HepG2 (cell line): Measurements from ENCODE around the gene RHBDD3. TPM values are rescaled to one million over a fixed set of nuclear protein-coding genes. Genes with fewer than 3 reads are reported as not detected.

Source experiments
- ATAC-seq: fragments of 200-7000 bp; cut with Tn5 transposase; 3 replicates; pipeline ENCODE4 v1.9.1; 2020; ENCODE audit warnings: mild to moderate bottlenecking, moderate library complexity
- BruUV-seq: library from RNA; stranded (reverse); fragments of 400-500 nt; replicated peaks from 2 replicates; lab custom pipeline; 2021; lab: Mats Ljungman, UMichigan
- CTCF ChIA-PET: fragments of 300-600 bp; formaldehyde crosslinking; extraction: SDS; loops from one replicate; lab custom pipeline; 2021; ENCODE audit warnings: low total read pairs, inconsistent platforms, low intra/inter-chr PET ratio; lab: Yijun Ruan, JAX
- POLR2A ChIA-PET: fragments of 350-600 bp; sonication (Branson Sonifier 250); formaldehyde crosslinking; loops from one replicate; lab custom pipeline; 2020; ENCODE audit warnings: antibody characterized with exemption, inconsistent platforms; lab: Yijun Ruan, JAX
- DNase-seq: peaks from one replicate; pipeline ENCODE4 v3.0.0-alpha.2; 2015; ENCODE audit warnings: low spot score
- FAIRE-seq: peaks from 3 replicates; lab custom pipeline; 2011; peaks lifted over from hg19 to GRCh38; lab: Jason Lieb, UNC
- H2AFZ ChIP-seq: one replicate; pipeline ENCODE4 v1.6.1; 2011; ENCODE audit warnings: low read length, inconsistent platforms
- H3K27ac ChIP-seq: fragments of 300-600 bp; 3 replicates; pipeline ENCODE4 v1.8.0; 2011; ENCODE audit warnings: mixed run types, mild to moderate bottlenecking, mixed read lengths, low read length, inconsistent platforms; ENCODE audit not compliant: insufficient read depth; ENCODE audit errors: extremely low read length
- H3K27me3 ChIP-seq, 2 experiments: fragments of 200-600 bp in 1 of 2; 2 replicates in 1 of 2; 3 replicates in 1 of 2; pipeline versions ENCODE4 v1.6.0 to v1.8.0; 2011; ENCODE audit warnings: low read length in 2 of 2, mild to moderate bottlenecking in 2 of 2, moderate library complexity in 2 of 2, inconsistent platforms in 1 of 2; ENCODE audit not compliant: insufficient read depth in 2 of 2, control insufficient read depth in 1 of 2
- H3K36me3 ChIP-seq, 2 experiments: fragments of 200-600 bp in 1 of 2; replicated peaks in 1 of 2; 2 replicates in 1 of 2; 3 replicates in 1 of 2; pipeline versions ENCODE4 v1.5.1 to v1.8.0; 2011; ENCODE audit warnings: low read length in 2 of 2, inconsistent platforms in 1 of 2; ENCODE audit not compliant: insufficient read depth in 2 of 2, control insufficient read depth in 1 of 2
- H3K4me1 ChIP-seq: 2 replicates; pipeline ENCODE4 v1.5.1; 2012; ENCODE audit warnings: low read length, inconsistent platforms; ENCODE audit not compliant: insufficient read depth
- H3K4me2 ChIP-seq: 2 replicates; pipeline ENCODE4 v1.6.0; 2011; ENCODE audit warnings: low read depth, low read length, inconsistent platforms
- H3K4me3 ChIP-seq, 3 experiments: fragments of 200-600 bp in 1 of 3; sonication (generic), shearing (Covaris generic) in 1 of 3; replicated peaks in 1 of 3; 2 replicates each; pipeline ENCODE4 v1.5.1; 2011 to 2016; ENCODE audit warnings: low read length in 3 of 3, inconsistent platforms in 2 of 3, low read depth in 2 of 3, mild to moderate bottlenecking in 2 of 3, control low read depth in 1 of 3, mixed read lengths in 1 of 3; ENCODE audit not compliant: insufficient read depth in 1 of 3
- H3K79me2 ChIP-seq: one replicate; pipeline ENCODE4 v1.6.1; 2011; ENCODE audit warnings: low read length, inconsistent platforms; ENCODE audit not compliant: insufficient read depth
- H3K9ac ChIP-seq: 2 replicates; pipeline ENCODE4 v1.6.0; 2011; ENCODE audit warnings: mild to moderate bottlenecking, low read depth, low read length, inconsistent platforms; ENCODE audit not compliant: insufficient read depth
- H3K9me3 ChIP-seq: 2 replicates; pipeline ENCODE4 v1.5.1; 2012; ENCODE audit warnings: mild to moderate bottlenecking, low read length
- H4K20me1 ChIP-seq: 2 replicates; pipeline ENCODE4 v1.6.0; 2011; ENCODE audit warnings: inconsistent platforms, mild to moderate bottlenecking, low read length, moderate library complexity; ENCODE audit not compliant: insufficient read depth
- CBX2 ChIP-seq, 2 experiments: fragments of 200-600 bp in 1 of 2; sonication (generic); formaldehyde crosslinking in 1 of 2; IDR thresholded peaks; 2 replicates each; pipeline versions ENCODE4 v1.7.0 to v1.8.1; 2018 to 2022; ENCODE audit warnings: low read depth in 2 of 2, low read length in 1 of 2, mild to moderate bottlenecking in 1 of 2, missing genetic modification reagents in 1 of 2
- CENPBD1 ChIP-seq: sonication (generic); formaldehyde crosslinking; IDR thresholded peaks from 2 replicates; pipeline ENCODE4 v1.8.0; 2022; ENCODE audit warnings: missing genetic modification reagents, low read depth, mild to moderate bottlenecking, borderline replicate concordance
- CHD4 ChIP-seq: fragments of 200-600 bp; sonication (generic); IDR thresholded peaks from 2 replicates; pipeline ENCODE4 v1.7.0; 2017; ENCODE audit warnings: mild to moderate bottlenecking, low read length, borderline replicate concordance
- FOSL2 ChIP-seq: sonication (generic); formaldehyde crosslinking; IDR thresholded peaks from 2 replicates; pipeline ENCODE4 v1.4.0; 2020; ENCODE audit warnings: missing genetic modification reagents
- GRHL1 ChIP-seq: sonication (generic); formaldehyde crosslinking; conservative IDR thresholded peaks from 2 replicates; pipeline ENCODE4 v1.8.0; 2022; ENCODE audit warnings: missing genetic modification reagents
- HNRNPL ChIP-seq: fragments of 200-400 bp; formaldehyde crosslinking; IDR thresholded peaks from 2 replicates; pipeline ENCODE4 v1.6.1; 2017; ENCODE audit warnings: mild to moderate bottlenecking, low read depth, low read length
- KDM1A ChIP-seq: IDR thresholded peaks from 2 replicates; pipeline ENCODE4 v1.6.1; 2016; ENCODE audit warnings: missing compliant biosample characterization
- MAZ ChIP-seq, 2 experiments: sonication (generic) in 1 of 2; formaldehyde crosslinking in 1 of 2; IDR thresholded peaks; 2 replicates each; pipeline versions ENCODE4 v1.5.0 to v1.6.1; 2012 to 2020; ENCODE audit warnings: low read depth in 2 of 2, mild to moderate bottlenecking in 2 of 2, borderline replicate concordance in 1 of 2, improper control_type of control experiment in 1 of 2, low read length in 1 of 2, missing genetic modification reagents in 1 of 2, moderate library complexity in 1 of 2
- RFX1 ChIP-seq: fragments of 450-650 bp; IDR thresholded peaks from 2 replicates; pipeline ENCODE4 v1.6.1; 2017
- TBL1XR1 ChIP-seq: fragments of 150-350 bp; IDR thresholded peaks from 2 replicates; pipeline ENCODE4 v1.6.1; 2014; ENCODE audit warnings: borderline replicate concordance, low read length; ENCODE audit not compliant: partially characterized antibody
- ZNF451 ChIP-seq: sonication (generic); formaldehyde crosslinking; IDR thresholded peaks from 2 replicates; pipeline ENCODE4 v1.5.0; 2020; ENCODE audit warnings: mild to moderate bottlenecking, missing genetic modification reagents
- ZNF678 ChIP-seq: sonication (generic); formaldehyde crosslinking; IDR thresholded peaks from 2 replicates; pipeline ENCODE4 v1.4.0; 2020; ENCODE audit warnings: mild to moderate bottlenecking, missing genetic modification reagents
- WGBS: methylation state at CpG from one replicate; pipeline ENCODE4 v1.1.6; 2017; ENCODE audit warnings: low lambda C conversion rate; 5-methylcytosine and 5-hydroxymethylcytosine counted together
- in situ Hi-C: cut with HindIII; loops from 2 replicates; pipeline ENCODE4 v1.10.0; 2017; ENCODE audit warnings: low pct_unique_long_range_greater_than_20kb; ENCODE audit not compliant: extremely low pct_ligation_motif_present
- intact Hi-C: fragments of 100-400 bp; cut with micrococcal nuclease; formaldehyde crosslinking; loops from one replicate; pipeline ENCODE4 v1.10.0; 2022; ENCODE audit not compliant: unreplicated experiment
- polyA plus RNA-seq, 8 experiments: library from polyadenylated mRNA; depleted of rRNA in 3 of 8; stranded (reverse) in 7 of 8; unstranded in 1 of 8; fragments of >200 nt; fragmentation: Illumina TruSeq in 4 of 8; extraction: Trizol in 4 of 8; gene quantifications; 2 replicates each; pipeline versions ENCODE4 v1.2.1 to v1.2.3, GENCODE V29; 2011 to 2016; ENCODE audit warnings: low read depth in 4 of 8, missing spikeins in 1 of 8, mixed read lengths in 1 of 8; ENCODE audit not compliant: insufficient read depth in 1 of 8
- total RNA-seq, 5 experiments: library from RNA; depleted of rRNA; stranded (reverse); fragments of >200 nt; fragmentation: Illumina TruSeq; extraction: Trizol; gene quantifications; 2 replicates each; pipeline ENCODE4 v1.2.3, GENCODE V29; 2016; ENCODE audit warnings: low read depth in 1 of 5

Gene RHBDD3
- total and polyA plus RNA-seq, 2 of the 13 experiments (the other 11 are each of a cell fraction or from before 2014, with no cell fraction given), result 12.1 to 26.7 TPM

GRCh38 chr22:29310863-29311339, 43.1 kb upstream of the RHBDD3 start:
- Histone ChIP-seq H3K4me1 (peaks cover 60% of the 10 kb centered on the region), H3K4me2 (peak overlapping the region; percentile 27; the same call in 1 of the 2 replicates), H2AFZ (no peak overlapping the region), H3K4me3 (no peak overlapping the region), H3K9ac (no peak overlapping the region), H3K36me3 (no peaks in the 10 kb centered on the region), H3K27ac (no peak overlapping the region), H3K27me3 (peaks cover 5 to 26% of the 10 kb centered on the region in 2 experiments; a peak in 4 of 5 replicates), H3K9me3 (no peaks in the 10 kb centered on the region), H3K79me2 (no peaks in the 10 kb centered on the region), H4K20me1 (no peaks in the 10 kb centered on the region)
- DNase-seq (peak; percentile 73), FAIRE-seq (no peak), ATAC-seq (peak; percentile 47)
- WGBS, result 55% methylated on average over 8 of the region's 18 CpGs
- ChIA-PET CTCF (no interaction called here), POLR2A (no interaction called here)
- BruUV-seq, result no TSS peak
- in situ Hi-C loops (no loop called here), intact Hi-C loops (no loop called here)
- peak; percentile 89 for TF ChIP-seq FOSL2 (CRISPR knock-in tag)
- TF ChIP-seq HNRNPL, result no peak
- TF ChIP-seq MAZ (IDR thresholded peaks at IDR 0.05; ENCODE audit: borderline replicate concordance, low read depth, low read length), result no peak
- no peak for TF ChIP-seq MAZ (CRISPR knock-in tag; IDR thresholded peaks at IDR 0.05; ENCODE audit: low read depth)
- 0 out of 2 replicates have a peak, but pooled peaks have one; percentile 40 for TF ChIP-seq CHD4
- no peak for TF ChIP-seq KDM1A (CRISPR knock-in tag)
- TF ChIP-seq ZNF451 (CRISPR knock-in tag), result no peak
- no peak for TF ChIP-seq GRHL1 (CRISPR knock-in tag)
- TF ChIP-seq TBL1XR1, result no peak
- TF ChIP-seq CENPBD1, result no peak
- TF ChIP-seq RFX1, result peak; percentile 84
- no peak for TF ChIP-seq ZNF678 (CRISPR knock-in tag)
- no peak for TF ChIP-seq CBX2 (IDR thresholded peaks at IDR 0.05; ENCODE audit: low read depth, low read length)
- TF ChIP-seq CBX2 (CRISPR knock-in tag; IDR thresholded peaks at IDR 0.05; ENCODE audit: low read depth), result no peak
